ENCODE measurements around the gene RTKN.
"Not testable (repeated sequence)": the region's sequence is repeated elsewhere in the genome, so short reads cannot be mapped to it uniquely, and the experiment has no call there.

The RTKN gene, protein sequence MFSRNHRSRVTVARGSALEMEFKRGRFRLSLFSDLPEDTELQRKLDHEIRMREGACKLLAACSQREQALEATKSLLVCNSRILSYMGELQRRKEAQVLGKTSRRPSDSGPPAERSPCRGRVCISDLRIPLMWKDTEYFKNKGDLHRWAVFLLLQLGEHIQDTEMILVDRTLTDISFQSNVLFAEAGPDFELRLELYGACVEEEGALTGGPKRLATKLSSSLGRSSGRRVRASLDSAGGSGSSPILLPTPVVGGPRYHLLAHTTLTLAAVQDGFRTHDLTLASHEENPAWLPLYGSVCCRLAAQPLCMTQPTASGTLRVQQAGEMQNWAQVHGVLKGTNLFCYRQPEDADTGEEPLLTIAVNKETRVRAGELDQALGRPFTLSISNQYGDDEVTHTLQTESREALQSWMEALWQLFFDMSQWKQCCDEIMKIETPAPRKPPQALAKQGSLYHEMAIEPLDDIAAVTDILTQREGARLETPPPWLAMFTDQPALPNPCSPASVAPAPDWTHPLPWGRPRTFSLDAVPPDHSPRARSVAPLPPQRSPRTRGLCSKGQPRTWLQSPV

DNA sequence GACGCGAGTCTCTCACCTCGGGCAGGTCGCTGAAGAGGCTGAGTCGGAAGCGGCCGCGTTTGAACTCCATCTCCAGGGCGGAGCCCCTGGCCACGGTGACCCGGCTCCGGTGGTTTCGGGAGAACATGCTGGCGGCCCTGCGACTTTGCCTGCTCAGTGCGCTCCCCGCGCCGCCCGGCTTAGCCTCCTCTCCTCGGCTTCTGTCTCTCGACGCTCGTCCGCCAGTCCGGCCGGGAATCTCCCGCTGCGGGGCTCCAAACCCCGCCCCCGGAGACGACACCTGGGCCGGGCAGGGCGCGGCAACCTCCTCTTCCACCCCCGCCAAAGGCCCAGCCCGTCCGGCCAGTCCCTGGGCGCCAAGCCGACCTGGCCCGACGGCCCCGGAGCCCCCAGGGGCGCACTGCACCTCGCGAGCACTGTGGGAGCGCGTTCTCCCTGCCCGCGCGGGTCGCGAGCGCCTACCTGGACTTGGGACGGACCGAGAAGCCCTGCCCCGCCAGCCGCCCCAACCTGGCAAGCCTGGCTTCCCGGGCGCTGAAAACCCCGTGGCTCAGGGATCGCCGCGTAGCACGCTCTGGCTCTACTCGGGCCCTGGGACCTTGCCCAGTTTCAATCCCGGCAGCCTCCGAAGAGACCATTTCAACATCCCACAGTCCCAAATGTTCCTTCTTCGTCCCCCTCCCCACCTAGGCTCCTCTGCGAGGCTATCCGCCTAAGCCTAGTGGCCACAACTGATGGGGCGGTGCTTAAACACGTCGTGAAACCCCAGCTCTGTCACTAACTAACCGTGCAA lies at the start of gene RTKN:
Gene RTKN, minus strand, starts transcription at position 248 of the 793 bp plus-strand sequence. Its CDS starts 121 bp downstream, at position 127.
- DNase-seq = peak in 9 of 56 donors; percentile 11 to 60 (median 35)

DNA sequence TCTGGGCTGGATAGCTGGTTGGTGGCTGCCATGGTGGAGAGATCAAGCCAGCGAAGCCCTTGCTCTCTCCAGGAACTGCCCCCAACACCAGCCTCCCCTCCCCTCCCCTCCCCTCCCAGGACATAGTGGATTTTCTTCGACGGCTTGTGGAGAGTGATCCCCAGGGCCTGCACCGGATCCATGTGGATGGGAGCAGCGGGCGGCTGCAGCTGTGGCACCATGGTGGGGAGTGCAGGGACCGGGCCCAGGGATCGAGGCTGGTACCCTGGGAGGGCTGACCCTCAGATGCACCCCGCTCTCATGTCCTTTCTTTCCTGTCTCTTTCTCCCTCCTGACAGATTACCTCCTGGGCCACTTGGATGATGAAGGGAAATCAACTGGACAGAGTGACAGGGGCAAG lies 48.2 kb upstream of the RTKN start:
- no peak for DNase-seq

DNA sequence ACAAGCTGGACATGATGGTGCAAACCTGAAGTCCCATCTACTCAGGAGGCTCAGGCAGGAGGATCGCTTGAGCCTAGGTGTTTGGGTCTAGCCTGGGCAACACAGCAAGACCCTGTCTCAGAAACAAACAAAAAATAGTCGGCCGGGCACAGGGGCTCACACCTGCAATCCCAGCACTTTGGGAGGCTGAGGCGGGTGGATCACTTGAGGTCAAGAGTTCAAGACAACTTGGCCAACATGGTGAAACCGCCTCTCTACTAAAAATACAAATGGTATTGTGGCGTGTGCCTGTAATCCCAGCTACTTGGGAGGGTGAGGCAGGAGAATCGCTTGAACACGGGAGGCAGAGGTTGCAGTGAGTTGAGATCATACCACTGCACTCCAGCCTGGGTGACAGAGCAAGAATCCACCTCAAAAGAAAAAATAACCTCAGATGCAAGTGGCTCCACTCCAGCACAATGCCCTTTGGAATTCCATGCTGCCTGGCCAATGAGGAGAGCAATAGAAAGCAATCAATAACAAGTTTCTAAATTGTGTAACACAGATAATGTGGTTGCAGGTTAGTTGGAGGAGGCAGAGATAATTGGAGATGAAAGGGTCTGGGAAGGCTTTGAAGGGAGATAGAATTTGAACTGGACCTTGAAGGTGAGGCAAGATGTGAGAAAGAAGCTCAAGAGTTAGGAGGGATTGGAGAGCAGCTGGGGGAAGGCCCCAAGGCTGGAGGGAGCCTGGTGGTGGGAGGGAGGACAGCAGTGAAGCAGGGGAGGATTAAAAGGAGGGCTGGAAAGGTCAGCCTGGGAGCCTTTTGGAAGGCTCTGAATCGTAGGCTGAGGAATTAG lies 47.1 kb upstream of the RTKN start:
- no peak for DNase-seq

DNA sequence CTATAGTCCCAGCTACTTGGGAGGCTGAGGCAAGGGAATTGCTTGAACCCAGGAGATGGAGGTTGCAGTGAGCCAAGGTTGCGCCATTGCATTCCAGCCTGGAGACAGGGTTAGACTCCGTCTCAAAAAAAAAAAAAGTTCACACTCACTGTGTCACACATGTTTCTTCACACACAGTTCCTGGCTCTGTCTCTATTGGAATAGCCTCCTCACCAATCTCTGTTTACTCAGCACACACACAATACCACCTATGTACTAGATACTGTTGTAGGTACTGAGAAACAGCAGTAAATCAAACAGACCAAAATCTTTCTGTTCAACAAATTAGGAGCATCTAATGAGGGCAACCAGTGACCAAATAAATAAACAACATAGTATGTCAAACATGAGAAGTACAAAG lies 44.4 kb upstream of the RTKN start:
- no peak for DNase-seq

DNA sequence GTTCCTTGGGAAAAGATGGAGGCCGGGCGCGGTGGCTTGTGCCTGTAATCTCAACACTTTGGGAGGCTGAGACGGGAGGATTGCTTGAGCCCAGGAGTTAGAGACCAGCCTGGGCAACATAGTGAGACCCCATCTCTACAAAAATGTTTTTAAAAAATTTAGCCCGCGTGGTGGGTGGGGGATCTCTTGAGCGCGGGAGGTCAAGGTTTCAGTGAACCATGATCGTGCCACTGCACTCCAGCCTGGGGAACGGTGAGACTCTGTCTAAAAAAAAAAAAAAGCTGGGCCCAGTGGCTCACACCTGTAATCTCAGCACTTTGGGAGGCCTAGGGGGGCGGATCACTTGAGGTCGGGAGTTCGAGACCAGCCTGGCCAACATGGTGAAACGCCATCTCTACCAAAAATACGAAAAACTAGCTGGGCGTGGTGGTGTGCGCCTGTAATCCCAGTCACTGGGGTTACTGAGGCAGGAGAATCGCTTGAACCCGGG lies 42.0 kb upstream of the RTKN start:
- not testable (repeated sequence) for DNase-seq

DNA sequence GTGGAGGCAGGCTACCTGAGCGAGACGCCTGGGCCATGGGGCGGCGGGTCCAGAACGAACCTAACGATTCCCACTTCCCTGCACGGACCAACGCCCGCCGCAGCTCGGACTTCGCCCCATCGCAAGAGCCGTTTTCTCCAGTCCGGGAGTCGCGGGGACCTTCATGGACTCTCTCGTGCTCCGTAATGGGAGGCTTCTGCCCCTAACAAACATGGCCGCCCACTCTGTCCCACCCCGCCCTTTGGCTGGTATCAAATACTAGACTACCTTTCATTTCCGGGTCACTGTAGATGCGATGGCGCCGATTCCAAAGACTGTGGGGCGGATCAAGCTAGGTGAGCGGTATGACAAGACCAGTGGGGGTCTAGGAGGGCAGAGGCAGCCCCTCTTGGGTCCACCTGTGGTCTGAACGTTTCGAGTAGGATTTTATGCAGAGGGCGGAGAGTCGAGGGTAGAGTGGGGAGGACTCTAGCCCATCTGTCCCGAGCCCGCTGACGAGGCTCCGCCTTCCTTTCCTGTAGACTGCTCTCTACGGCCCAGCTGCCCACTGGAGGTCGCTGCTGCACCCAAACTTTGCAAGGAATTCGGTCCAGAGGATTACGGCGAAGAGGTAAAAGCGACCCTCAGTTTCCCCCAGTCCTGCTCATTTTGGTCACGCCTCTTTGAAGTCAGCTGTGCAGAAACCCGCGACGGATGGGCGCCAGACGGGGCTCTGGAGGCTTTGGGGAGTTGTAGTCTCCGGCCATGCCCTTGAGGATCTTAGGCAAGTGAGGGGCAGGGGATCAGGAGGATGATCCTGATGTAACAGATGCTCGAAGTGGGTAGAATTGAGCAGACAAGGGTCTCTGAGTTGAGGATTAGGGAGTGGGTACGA lies 41.3 kb upstream of the RTKN start, which contains the start of the genes CCDC142 and TTC31:
Gene CCDC142, minus strand, starts transcription at position 198 of the 874 bp plus-strand sequence. Its CDS starts 161 bp downstream, at position 37.
Gene TTC31, plus strand, starts transcription at position 281 of the 874 bp plus-strand sequence. Its CDS starts 15 bp downstream, at position 296.
- peak; percentile 55 to 99 (median 94) for DNase-seq

DNA sequence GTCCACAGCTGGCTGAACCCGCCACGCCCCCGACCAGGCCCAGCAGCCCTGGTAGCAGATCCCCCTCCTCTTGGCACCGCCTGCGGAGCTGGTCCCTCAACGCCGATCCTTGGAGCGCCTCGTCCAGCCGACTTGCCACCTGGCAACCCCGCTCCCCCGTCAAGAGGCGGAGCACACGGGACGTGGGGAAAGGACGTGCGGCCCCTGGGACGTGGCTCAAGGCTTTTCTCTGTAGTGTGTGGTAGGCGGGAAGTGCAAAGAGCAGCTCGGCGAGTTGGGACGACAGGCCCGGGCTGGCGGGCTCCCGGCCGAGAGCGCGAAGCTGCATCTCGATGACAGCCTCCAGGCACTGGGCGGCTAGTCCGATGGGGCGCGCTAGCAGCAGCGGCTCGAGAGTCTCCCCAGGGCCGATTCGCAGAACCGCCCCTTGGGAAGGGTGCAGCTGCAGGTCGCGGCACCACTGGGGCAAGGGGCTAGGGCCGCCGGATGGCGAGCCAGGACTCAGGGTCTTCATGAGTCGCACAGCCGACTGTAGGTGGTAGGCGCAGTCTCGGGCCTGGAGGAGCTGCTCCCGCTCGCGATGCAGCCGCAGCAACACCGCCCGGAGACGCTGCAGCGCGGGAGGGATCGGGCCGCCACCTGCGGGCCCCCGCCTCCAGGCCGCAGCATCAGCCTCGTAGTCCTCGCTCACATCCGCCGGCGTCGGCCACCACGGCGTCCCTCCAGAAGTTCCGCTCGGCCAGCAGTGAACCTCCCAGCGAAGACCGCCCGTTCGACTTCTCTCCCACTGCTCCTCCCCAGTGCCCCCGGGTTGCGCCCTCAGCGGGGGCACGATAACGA lies 40.4 kb upstream of the RTKN start:
- peak in 12 of 56 donors; percentile 12 to 76 (median 59) for DNase-seq

DNA sequence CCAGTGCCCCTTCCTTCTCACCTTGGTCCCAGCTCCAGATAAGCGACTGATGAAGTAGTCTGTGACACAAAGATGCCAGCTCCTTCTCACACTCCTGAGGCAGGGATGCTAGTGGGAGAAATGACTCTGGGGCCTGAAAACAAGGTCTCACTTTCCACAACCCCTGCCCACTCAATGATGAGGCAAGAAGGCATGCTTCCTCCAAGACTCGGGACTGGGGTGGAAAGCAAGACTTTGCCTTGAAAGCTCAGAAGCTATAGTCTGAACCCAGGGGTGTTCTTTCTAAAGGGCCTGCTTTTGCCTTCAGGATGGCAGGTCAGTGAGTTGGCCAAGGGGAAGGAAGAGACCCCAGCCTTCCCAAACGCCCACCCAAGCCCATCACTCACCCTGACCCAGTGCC lies 39.7 kb upstream of the RTKN start:
- no peak for DNase-seq

DNA sequence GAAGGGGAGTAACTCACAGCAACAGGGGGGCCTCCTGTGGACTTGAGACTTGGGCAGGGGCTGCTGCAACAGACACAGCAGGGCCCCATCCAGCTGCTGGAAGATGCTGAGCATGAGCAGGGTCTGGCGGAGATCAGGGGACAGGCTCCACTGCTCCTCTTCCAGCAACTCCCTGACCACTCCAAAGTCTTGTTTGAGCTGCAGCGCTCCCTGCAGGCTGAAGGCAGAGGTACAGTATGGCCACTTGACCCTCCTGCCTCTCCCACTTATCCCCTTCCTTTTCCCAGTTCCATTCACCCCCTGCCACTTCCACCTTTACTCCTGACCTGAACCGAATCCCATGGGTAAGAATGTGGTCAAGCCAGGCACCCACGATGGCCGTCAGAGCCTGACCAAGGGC lies 33.2 kb upstream of the RTKN start:
- no peak for DNase-seq

DNA sequence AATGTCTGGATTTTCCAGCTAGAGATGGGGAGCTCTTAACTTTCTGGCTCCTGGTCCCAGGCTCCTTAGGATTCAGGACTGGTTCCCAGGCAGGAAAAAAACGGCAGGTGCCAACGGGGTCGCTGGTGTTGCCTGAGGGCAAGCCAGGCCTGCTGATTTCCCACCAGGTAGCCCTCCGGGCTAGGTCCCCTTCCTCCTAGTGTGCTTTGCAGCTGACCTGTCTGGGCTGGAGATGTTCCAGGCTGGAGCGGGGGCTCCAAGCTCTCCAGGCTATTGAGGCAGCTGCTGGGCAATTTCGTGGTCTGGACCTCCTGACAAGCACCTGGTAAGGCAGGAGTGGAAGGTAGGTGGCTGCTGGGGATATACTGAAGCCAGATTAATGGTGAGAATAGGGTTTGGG lies 32.7 kb upstream of the RTKN start:
- DNase-seq = no peak

DNA sequence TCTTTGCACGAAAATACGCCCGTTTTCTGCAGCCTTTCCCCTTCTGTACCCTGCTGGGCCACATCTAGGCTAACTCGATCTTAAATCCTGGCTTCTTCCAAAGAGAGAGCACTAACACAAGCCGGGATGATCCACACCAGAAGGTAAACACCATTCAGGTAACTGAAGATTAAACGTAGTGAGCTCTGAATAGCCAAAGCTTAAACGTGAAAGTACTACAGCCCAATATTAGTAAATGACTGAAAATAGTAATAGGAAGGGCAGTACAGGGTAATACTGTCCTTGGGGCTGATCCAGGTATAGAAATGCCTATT lies 31.2 kb upstream of the RTKN start:
- DNase-seq = no peak

DNA sequence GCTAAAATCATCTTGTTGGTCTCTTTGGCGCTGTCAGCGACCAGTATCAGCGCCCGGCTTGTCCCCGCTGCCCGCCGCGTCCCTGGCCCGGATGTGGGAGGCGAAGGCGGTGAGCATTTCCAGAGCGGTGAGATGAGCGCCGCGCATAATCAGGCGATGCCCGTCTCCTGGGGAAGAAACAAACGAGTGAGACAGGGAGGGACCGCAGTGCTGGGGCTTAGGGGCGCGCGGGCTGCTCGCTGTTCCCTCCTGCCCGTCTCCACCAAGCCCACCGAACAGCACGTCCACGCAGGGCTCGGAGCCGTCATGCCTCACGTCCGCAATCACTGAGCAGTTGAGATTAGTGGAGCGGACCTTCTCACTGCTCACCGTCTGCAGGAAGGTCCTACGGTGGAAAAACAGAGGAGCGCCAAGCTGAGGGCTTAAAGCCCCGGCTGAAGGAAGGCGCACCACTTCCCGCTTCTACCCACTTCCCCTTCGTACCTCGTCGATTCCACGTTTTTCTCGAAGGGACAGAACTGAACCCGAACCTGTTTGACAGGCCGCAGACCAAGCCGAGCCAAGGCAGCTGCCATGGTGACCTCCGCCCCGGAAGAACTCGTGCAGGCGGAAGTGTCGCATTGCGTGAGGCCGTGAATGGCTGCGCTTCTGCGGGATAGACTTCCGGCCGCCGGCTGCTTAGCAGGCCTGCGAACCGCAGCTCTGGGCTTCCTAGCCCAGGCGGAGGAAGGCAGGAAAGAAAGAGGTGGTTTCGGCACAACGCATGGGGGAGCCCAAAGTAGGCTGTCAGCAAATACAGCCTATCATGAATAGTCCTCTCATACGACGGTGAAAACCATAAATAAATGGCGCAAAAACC lies 30.6 kb upstream of the RTKN start, which contains the start of gene MRPL53:
Gene MRPL53, minus strand, starts transcription at position 595 of the 859 bp plus-strand sequence. Its CDS starts 20 bp downstream, at position 575.
- peak; percentile 37 to 95 (median 88) for DNase-seq

DNA sequence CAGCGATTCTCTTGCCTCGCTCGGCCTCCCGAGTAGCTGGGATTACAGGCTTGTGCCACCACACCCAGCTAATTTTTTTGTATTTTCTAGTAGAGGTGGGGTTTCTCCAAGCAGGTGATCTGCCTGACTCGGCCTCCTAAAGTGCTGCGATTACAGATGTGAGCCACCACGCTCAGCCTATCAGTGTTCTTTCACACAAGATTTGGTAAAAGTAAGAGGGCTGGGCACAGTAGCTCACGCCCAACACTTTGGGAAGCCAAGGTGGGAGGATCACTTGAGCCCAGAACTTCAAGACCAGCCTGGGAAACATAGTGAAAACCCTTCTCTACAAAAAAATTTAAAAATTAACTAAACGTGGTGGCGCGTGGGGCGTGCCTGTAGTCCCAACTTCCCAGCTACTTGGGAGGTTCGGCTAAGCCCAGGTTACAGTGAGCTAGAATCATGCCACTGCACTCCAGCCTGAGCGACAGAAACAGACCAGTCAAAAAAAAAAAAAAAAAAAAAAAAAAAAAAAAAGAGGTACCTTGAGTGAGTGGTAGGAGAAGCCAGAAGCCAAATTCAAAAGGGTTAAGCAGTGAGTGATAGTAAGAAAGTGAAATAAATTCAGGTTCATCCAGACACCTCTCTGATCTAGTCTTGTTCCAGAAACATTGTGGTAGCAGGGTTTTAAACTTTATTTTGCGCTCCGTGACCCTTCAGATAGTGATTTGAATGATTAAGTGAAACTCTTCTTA lies 29.8 kb upstream of the RTKN start:
- no peak for DNase-seq

DNA sequence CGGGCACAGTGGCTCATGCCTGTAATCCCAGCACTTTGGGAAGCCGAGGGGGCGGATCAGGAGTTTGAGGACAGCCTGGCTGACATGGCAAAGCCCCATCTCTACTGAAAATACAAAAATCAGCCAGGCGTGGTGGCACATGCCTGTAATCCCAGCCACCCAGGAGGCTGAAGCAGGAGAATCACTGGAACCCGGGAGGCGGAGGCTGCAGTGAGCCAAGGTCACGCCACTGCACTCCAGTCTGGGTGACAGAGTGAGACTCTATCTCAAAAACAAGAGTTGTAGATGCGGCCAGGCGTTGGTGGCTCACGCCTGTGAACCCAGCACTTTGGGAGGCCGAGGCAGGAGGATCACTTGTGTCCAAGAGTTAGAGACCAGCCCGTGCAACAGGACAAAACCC lies 29.0 kb upstream of the RTKN start:
- not testable (repeated sequence) for DNase-seq

DNA sequence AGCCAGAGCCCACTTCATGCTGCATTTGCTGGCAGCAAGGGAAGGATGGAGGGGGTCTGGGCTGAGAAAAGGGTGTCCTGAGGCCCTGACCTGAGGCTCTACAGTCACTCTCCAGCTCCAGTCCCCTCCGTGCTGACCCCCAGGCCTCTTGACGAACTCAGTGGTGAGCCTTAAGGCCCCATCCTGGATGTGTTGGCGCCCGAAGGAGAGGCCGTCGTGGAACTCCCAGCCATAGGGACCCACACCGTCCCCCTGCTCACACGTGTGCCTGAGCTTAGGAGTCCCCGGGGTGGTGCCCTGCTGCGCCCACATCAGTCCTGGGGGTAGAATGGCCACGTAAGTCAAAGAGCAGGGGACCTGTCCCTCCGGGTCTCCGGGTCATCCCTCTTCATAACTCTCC lies 22.7 kb upstream of the RTKN start:
- no peak for DNase-seq

DNA sequence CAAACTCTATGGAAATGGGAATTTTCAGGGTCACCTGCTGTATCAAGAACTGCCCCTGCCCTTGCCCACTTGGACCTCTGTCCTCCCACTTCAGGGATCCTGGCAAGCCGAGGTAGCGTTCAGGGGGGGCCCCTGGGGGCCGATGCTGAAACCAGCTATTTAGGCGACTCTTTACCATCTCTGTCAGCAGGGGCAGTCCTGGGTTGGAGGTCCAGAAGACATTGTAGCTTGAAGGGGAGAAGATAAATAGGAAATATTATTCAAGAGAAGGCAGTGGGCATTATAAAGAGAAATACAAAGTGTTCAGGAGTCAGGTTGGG lies 21.0 kb upstream of the RTKN start:
- no peak for DNase-seq

Measured in amygdala (tissue), 56 donors.